Endometrium (tissue), 2 donors: ENCODE measurements around the gene FANCC.

Experiments
- FAIRE-seq: peaks from 2 replicates; lab custom pipeline; 2012; peaks lifted over from hg19 to GRCh38; lab: Jason Lieb, UNC
- donor health status: control.
- donor health status: control.

The FANCC gene

DNA sequence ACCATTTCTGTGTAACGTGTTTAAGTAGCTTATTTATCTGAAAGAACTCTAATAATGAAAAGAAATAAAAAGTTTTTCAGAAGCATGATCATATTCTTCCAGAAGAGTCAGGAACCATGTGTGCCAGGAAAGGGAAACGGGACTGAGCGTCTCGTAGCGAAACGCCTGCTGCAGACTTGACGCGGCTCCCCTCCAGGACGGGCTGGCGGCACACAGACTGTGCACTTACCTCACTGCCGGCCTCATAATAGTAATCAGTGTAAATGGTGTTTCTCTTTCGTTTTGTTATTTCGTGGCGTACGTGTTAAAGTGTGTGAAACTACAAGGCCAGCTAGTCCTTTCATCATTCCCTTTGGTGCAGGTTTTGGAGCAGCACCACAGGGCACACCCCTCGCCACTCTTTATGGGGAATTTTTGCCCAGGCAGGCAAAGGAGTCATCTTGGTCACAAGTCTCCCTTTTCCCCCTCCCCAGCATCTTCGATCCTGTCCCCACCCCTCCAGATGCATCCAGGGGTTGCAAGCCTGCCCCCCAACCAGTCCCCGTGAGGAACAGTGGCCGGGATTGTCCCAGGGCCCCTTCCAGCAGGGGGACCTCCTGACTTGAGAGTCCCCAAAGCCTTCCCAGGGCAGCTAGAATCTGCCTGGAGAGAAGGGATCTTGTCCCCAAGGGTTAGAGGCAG is 233.1 kb downstream of the FANCC start:
- FAIRE-seq, result no peak

DNA sequence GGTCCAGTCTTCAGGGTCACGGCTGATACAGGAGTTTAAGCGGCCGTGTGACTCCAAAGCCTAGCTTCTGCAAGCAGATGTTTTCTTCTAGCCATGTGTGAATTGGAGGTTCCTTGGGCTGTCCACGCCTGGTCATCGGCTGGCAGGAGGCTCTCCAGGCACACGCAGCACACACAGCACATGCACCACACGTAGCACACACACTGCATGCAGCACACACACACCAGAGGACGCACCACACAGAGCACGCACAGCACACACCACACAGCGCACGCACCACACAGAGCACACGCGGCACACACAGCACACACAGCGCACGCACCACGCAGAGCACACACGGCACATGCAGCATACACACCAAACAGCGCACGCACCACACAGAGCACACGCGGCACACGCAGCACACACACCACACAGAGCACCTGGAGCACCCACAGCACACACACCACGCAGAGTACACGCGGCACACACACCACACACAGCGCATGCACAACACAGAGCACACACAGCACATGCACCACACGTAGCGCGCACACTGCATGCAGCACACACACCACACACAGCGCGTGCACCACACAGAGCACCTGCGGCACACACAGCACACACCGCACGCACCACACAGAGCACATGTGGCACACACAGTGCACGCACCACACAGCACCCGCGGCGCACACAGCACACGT is 234.3 kb downstream of the FANCC start:
- FAIRE-seq, result no peak

DNA sequence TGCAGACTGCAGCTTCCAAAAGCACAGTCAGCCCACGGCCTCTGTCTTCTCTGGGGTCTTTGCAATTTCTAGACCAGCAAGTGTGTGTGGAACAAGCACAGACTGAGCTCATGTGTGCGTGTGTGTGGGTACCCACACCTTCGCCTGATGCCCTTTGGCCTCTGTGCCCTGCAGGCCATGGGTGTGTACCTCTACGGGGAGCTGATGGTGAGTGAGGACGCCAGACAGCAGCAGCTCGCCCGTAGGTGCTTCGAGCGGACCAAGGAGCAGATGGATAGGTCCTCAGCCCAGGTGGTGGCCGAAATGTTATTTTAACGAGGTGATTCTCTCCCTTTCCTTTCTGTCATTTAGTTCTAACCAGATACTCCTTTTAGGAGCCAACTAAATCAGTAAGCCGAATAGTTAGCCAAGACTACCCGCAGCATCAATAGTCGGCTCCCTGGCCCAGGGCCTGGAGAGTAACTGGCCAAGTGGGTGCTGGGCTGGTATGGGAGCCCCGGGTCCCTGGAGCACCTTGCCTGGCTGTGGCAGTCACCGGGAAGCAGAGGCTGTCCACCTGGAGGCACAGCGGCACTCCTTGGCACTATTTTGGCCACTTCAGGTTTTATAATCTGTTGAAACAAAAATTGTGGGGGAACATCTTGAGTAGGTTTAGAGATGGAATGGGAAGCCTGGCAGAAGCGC is 235.0 kb downstream of the FANCC start:
- no peak for FAIRE-seq

DNA sequence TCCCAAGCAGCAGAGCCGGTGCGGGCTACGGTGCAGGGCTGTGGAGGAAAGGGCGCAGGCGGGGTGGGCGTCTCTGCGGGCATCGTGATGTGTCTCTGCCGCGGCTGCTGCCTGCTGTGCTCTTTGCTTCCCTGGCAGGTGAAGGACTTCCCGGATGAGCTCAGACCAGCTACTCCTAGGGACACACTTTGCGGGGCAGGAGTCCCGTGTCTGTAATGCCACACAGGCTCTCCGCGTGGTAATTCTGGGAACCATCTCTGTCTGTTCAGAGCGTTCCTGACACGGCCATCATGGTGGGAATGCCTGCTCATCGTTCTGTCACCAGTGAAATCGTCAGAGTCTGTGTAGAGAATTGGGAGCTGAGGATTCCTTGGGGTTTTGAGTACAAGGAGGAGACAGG is 235.5 kb downstream of the FANCC start:
- FAIRE-seq, result no peak

DNA sequence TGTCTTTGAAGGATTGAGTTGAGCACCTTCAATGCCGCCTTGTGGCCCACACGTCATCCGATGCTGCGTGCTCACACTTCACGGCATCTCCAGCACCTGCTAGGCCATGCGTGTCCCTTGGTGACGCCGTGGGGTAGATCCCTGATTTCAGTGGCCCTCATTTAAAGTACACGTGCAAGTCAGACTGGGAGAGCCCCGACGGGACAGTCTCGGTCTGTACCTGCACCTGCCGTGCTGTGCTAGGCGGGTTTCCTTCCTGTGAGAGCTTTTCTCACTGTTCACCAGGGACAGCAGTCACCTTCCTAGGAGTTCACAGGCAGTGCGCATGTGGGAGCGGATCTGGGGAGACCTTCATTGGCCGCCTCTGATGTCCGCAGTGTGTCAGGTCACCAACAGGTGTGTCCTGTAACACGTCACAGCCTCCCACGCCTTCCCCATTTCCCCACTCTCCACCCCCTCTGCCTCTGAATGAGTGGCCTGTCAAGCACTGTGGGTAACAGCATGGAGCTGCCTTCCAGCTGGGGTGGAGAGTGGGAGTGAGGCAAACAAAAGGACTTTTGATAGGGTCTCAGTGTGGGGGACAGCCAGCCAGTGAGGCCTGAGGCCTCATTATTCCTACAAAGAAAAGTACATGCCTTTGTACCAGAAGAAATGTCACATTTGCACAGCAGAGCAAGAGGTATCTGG is 236.4 kb downstream of the FANCC start:
- no peak for FAIRE-seq

DNA sequence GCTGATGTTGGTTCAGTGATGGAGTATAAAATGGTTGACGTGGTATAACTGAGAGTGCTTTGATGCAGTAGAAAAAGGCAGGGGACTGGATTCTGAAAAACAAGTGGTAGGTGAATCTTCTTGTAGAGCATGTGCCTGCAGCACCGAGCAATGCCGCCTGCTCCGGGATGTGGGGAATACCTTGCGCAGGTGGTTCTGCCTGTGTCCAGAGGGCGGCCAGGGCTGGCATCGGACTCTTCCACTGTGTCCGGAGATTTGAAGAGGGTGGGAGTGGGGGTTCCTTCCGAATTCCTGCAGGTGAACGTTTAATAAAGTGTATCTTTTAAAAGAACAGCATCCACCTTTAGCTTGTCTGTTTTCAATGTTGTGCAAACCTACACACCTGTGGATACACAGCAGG is 238.0 kb downstream of the FANCC start:
- no peak for FAIRE-seq

DNA sequence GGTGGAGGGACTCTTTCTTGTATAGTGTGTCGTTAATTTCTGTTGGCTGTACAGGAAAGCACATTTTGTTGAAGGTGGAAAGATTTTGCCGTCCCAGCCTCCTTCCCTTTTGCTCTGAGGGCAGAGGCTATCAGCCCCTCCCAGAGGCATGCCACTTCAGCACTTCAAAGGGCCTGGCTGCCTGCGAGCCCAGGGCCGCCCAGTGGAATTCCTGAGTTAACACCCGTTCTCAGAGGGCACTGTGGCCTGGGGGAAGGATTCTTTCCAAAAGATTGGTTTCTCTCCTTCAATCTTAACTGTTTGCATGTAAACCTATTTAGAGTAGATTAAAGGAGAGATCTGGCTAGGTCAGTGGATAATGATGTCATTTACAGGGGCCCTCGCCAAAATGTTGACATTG is 238.6 kb downstream of the FANCC start:
- FAIRE-seq, result no peak

DNA sequence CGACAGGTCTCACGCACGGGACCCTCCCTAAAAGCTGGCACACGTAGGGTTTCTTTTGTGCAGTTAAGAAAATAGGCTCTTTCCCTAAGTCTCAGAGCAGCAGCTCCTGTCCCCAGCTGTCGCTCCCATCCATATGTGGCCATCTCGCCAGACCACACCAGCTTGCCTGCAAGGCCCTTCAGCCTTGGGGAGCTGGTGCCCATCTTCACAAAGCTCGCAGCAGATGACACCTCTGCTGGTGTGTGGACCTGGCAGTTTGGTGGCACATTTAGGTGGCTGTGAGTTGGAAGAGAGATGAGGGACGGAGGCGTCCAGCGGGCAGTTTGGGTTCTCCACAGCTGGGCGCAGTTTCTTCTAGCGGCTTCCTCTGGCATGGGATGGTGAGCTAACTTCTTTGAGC is 239.0 kb downstream of the FANCC start:
- no peak for FAIRE-seq

DNA sequence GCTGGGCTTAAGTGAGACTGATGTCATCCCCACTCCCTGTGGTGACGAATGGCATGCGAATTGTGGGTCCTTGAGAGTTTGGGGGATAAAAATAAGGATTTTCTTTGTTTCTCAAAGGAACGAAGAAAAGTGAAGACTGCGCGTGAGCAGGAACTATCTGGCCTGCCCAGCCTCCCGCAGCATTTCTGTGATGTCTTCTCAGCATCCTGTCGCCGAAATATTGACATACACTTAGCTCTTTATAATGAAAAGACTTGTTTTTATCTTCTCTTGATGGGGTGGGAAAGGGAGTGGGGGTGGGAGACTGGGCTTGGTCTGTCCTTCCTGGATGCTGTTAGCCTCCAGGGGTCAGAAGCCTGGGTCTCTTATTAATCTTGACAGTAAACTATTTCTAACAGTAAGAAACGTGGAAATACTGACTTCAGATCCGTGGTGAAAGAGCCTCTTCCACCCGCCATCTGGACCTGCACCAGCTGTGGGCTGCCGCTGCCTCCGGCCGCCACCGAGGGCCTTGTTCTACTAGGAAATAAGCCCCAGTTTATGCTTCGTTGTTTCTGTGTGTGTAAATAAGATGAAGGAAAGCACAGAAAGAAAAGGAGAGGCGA is 239.6 kb downstream of the FANCC start:
- FAIRE-seq, result no peak

DNA sequence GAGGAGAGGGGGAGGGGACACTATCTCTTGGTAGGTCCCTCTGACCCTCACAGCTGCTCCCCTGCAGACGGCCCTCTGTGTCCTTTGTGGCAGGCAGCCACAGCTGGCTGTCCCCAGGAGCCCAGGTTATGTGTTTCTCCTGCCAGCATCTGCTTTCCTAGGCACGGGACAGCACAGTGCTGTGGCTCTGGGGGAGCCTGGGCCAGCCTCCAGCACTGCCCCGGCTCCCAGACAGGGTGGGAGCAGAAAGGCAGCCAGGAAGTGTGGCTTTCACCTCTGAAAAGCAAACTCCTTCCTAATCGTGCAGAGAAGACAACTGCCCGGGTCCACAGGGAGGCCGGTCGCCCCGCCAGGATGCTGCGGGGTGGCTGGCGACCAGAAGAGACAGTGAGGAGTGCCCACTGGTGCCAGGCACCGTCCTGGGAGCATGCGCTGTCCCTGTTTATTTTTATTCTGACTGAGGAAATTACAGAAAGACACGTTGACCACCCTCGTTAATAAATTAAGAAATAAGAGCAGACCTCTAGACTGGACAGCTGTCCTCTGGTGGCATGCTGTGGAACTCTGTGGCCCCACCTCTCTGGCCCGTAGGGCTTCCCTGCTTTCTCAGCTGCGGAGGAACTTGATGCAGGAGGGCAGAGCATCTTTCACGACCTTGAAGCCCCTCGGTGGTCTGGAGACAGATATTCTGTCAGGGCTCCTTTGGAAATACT is 240.3 kb downstream of the FANCC start:
- no peak for FAIRE-seq

DNA sequence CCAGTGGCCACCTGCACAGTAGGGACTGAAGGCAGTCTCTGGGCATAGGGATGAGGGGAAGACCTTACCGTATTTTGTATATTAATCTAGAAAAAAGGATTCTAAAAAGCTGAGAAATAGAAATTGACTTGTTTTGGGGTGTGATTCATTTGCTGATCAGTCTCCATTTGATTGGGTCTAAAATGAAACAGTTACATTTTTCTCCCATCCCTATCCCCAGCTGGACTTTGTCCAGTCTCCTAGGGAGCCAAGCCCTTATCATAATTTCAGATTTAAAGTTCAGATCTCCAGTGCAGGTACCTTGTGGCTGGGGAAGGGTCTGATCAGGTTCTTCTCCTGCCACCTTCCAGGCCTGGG is 240.8 kb downstream of the FANCC start:
- FAIRE-seq, result no peak

DNA sequence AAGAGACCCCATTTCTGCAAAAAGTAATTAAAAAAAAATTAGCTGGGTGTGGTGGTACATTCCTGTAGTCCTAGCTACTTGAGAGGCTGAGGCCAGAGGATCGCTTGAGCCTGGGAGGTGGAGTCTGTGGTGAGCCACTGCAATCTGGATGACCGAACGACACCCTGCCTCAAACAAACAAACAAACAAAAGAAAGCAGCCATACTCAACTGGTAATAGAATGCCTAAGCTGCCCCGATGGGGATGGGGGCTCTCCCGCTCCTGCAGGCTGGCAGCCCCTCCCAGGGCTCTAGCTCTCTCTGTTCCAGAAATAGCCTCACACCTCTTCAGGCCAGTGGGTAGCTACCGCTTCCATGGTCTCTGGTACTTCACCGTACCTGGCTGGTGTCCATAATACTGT is 241.8 kb downstream of the FANCC start:
- no peak for FAIRE-seq

DNA sequence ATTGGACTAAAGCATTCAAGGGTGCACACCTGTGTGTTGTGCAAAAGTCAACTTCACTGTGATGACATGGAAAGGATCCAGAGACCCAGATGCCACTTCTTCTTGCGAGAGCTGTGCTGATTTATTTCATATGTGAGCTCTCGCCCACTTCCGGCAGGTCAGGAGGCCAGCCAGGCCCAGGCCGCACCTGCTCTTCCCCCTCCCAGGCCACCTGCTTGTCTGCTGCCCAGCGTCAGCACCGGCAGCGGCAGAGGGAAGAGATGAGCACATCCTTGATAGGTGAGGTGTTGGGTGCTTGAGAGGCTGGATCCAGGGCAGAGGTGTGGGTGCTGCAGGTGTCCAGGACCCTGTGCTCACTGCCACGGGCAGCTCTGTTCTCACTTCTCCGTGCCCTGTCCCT is 242.9 kb downstream of the FANCC start:
- no peak for FAIRE-seq

DNA sequence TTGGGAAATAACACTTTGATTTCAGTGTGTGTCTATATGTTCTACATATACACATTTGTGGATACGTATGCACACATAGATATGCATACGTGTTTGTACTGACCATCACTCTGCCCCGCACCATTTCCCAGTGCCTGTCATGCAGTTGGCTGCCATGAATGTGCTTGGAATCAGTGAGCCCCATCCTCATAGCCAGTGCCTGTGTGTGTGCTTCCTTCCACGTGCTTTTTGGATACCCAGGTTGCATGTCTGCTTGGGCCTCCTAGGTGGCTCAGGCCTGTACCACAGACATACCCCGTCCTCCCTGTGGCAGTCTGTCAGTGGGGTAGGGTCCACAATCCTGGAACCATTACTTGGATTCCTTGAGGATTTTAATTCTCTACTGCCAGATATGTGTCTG is 243.6 kb downstream of the FANCC start:
- no peak for FAIRE-seq

DNA sequence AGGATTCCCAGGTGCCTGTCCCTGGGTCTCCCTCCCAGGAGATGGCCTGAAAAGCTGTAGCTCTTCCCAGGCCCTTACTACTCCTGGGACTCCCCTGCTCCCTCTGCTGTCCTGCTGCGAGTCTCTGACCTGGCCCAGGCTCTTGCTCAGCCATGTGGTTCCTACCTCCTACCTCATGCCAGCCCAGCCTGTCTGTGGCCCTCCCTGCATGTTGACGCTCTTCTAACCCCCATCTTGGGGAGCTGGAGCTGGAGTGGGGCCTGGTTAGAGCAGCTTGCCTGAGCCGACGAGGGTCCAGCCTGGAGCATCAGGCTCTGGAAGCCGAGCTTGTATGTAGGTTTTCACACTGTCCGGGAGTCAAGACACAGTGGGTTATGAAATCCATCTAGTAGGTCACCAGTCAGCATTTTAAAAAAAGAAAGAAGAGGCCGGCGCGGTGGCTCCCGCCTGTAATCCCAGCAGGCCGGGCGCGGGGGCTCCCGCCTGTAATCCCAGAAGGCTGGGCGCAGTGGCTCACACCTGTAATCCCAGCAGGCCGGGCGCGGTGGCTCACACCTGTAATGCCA is 244.4 kb downstream of the FANCC start:
- FAIRE-seq, result no peak

DNA sequence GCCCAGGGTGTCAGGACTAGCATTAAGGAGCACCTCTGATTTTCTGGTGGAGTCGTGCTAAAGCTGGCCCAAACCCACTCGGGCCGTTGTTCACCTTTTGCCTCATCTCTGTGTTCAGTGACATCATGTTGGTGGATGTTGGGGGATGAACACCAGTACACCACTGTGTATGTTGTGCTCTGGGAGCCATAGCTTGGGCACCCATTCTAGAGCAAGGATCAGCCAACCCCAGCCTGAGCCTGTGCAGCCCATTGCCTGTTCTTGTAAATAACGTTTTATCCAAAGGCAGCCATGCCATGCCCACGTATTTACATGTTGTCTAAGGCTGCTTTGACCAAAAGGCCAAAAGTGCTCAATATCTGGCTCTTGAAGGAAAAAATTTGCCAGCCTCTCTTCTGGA is 245.6 kb downstream of the FANCC start:
- FAIRE-seq, result no peak

DNA sequence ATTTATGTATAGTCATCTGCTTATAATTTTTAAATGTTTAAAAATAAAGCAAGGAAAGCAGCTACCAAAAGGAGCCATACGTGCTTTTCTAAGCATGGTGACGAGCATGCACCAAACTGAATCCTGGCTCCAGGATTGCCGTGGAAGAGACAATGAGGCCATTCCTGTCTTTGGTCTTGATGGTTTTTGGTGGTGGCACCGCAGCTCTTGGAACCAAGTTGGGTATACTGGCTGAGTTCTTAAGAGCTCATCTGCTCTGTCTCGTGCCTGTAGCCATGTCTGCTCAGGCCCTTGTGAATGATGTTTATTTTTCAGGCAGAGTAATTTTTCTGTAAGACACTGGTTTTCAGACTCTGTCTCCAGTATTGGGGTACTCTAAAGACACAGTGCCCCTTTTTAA is 246.1 kb downstream of the FANCC start:
- no peak for FAIRE-seq

DNA sequence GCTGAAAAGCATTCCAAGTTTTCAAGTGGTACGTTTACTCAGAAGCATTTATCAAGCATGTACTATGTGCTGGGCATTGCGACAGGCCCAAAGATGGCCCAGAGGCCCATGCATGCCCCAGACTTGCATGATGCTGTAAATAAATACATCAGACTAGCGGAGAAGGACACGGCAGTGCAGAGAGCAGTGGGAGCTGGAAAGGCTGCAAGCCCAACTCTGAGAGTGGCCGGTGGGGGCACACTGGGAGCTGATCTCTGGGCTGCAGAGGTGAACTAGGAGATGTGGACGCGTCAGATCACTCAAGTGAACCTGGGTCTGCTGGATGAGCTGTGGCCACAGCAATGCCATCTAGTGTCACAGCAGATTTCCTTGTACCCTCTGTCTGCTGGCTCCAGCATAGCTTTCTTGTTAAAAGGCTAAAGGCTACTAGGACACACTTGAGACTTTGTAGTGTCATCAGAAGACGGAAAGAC is 246.9 kb downstream of the FANCC start:
- no peak for FAIRE-seq

DNA sequence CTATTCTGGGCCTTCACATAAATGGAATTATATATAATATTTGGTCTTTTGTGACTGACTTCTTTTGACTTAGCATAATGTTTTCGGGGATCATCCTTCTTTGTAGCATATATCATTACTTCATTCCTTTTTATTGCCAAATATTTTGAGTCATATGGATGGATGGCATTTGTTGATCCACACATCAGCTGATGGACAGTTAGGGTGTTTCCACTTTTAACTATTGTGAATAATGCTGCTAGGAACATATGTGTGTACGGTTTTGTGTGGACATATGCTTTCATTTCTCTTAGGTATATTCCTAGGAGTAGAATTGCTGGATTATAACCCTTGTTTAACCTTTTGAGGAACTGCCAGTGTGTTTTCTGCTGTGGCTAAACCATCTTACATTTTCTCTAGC is 249.6 kb downstream of the FANCC start:
- FAIRE-seq, result no peak

DNA sequence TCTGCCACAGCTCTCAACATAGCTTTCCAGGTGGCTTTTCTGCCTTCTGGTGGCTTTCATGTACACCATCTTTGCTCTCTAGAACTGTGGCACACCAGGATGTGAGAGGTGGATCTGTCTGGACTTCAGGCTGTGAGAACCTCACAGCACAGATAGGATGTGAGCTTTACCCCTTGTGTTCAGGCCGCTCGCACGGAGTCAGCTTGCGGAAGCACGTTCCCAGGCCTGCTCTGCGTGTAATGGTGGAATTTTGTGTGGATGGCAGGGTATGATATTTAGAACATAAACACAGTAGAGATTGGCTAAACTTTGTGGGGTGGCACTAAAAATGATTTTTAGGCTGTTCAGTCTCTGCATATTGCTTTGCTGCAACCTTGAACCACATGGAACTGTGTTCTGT is 250.5 kb downstream of the FANCC start:
- no peak for FAIRE-seq

DNA sequence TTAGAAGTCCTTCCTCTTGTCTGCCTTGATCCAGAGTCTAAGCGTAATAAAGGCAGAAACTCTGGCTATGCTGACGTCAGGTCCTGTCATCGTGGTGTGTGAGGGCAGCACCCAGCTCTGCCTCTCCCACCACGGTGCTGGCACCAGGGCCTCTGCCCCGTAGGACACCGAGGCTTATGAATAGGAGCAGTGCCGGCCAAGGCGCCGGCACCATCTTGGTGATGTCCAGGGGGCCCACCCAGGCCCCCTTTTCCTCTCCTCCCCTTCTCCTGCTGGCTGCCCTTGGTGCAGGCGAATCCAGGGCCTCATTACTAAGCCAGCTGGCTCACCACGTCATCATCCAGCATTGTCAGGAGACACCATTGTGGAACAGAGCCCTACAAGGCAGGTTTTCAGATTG is 252.3 kb downstream of the FANCC start:
- FAIRE-seq, result no peak

DNA sequence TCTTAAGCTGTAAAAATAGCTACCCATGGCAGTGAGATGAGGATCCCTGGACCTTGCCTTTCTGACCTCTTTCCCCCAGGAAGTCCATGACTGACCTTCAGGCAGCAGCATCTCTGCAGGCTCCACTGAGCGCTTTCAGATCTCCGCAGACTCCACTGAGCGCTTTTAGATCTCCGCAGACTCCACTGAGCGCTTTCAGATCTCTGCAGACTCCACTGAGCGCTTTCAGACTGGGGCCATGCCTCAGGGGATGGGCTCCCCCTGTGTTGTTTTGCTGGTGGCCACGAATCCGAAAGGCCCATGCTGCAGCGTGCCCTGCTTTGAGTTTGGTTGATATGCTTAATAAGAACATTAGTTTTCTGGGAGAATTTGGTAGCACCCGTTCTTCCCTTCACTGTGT is 254.2 kb downstream of the FANCC start:
- FAIRE-seq, result no peak
